Stomach (tissue), 4 donors: ENCODE measurements around the gene MED13L.

ENCODE experiments used
- POLR2A ChIP-seq, 4 donors: fragments of 450-650 bp; IDR thresholded peaks; one replicate each; pipeline ENCODE4 v1.6.1; 2016; ENCODE audit warnings: antibody characterized with exemption in 4 of 4, control low read depth in 2 of 4, mild to moderate bottlenecking in 1 of 4, moderate library complexity in 1 of 4
- TF ChIP-seq, protein P1 (sequence below), 7 experiments: fragments of 450-650 bp in 4 of 7; fragments of 200-600 bp in 3 of 7; sonication (generic) in 3 of 7; IDR thresholded peaks; one replicate each; pipeline ENCODE4 v1.5.1; 2016 to 2019; ENCODE audit warnings: antibody characterized with exemption in 7 of 7, control low read depth in 2 of 7, mild to moderate bottlenecking in 1 of 7

DNA sequence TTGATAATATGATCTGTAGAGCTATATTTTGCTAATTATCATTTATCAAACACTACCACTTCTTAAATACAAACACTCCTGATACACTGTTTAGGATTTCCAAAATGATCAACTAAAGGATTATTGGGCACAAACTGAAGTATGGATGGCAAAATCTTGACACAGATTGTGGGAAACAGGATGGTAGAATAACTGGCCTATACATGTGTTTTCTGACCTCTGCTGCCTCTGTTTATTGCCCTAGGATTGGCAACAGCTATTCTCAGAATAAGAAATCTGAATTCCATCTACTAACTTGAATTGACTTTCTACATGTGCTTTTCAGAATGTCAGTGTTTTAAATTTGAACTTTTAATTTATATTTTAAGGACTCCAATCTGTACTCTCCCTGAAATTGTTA lies 209.1 kb downstream of the MED13L start:
- TF ChIP-seq, protein P1, sequence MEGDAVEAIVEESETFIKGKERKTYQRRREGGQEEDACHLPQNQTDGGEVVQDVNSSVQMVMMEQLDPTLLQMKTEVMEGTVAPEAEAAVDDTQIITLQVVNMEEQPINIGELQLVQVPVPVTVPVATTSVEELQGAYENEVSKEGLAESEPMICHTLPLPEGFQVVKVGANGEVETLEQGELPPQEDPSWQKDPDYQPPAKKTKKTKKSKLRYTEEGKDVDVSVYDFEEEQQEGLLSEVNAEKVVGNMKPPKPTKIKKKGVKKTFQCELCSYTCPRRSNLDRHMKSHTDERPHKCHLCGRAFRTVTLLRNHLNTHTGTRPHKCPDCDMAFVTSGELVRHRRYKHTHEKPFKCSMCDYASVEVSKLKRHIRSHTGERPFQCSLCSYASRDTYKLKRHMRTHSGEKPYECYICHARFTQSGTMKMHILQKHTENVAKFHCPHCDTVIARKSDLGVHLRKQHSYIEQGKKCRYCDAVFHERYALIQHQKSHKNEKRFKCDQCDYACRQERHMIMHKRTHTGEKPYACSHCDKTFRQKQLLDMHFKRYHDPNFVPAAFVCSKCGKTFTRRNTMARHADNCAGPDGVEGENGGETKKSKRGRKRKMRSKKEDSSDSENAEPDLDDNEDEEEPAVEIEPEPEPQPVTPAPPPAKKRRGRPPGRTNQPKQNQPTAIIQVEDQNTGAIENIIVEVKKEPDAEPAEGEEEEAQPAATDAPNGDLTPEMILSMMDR (IDR thresholded peaks at IDR 0.05), result no peak
- TF ChIP-seq POLR2A (IDR thresholded peaks at IDR 0.05), result no peak
